ENCODE measurements around the gene PPFIA1. TPM values are rescaled to one million over a fixed set of nuclear protein-coding genes. Genes with fewer than 3 reads are reported as not detected.

PPFIA1 gene
- total and polyA plus RNA-seq, 2 experiments from 2014 or later = 36.0 to 39.6 TPM

- TF ChIP-seq EZH2 (IDR thresholded peaks at IDR 0.05; ENCODE audit: borderline replicate concordance) = no peak
- H3K4me2 ChIP-seq = no peak overlapping the region
These were observed 93.7 kb downstream of the PPFIA1 start for GRCh38 chr11:70364178-70364577.

GRCh38 chr11:70364745-70365543 is 94.5 kb downstream of the PPFIA1 start:
- H3K4me1 ChIP-seq (ENCODE audit: insufficient read depth) = no peaks in the 10 kb centered on the region
- no peak for TF ChIP-seq EZH2 (IDR thresholded peaks at IDR 0.05; ENCODE audit: borderline replicate concordance)
- TF ChIP-seq EZH2phosphoT487 (IDR thresholded peaks at IDR 0.05; ENCODE audit: low read depth, severe bottlenecking, unreplicated experiment) = no peak
- TF ChIP-seq, protein P1, sequence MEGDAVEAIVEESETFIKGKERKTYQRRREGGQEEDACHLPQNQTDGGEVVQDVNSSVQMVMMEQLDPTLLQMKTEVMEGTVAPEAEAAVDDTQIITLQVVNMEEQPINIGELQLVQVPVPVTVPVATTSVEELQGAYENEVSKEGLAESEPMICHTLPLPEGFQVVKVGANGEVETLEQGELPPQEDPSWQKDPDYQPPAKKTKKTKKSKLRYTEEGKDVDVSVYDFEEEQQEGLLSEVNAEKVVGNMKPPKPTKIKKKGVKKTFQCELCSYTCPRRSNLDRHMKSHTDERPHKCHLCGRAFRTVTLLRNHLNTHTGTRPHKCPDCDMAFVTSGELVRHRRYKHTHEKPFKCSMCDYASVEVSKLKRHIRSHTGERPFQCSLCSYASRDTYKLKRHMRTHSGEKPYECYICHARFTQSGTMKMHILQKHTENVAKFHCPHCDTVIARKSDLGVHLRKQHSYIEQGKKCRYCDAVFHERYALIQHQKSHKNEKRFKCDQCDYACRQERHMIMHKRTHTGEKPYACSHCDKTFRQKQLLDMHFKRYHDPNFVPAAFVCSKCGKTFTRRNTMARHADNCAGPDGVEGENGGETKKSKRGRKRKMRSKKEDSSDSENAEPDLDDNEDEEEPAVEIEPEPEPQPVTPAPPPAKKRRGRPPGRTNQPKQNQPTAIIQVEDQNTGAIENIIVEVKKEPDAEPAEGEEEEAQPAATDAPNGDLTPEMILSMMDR (IDR thresholded peaks at IDR 0.05; ENCODE audit: poor library complexity) = no peak
- DNase-seq (ENCODE audit: low spot score) = no peak
- no peak overlapping the region for H2AFZ ChIP-seq
- no peak overlapping the region for H3K4me3 ChIP-seq
- H4K20me1 ChIP-seq (ENCODE audit: insufficient read depth, poor library complexity, severe bottlenecking) = no peaks in the 10 kb centered on the region
- H3K79me2 ChIP-seq = no peaks in the 10 kb centered on the region
- H3K9me2 ChIP-seq (replicated peaks; ENCODE audit: insufficient read depth) = no peaks in the 10 kb centered on the region
- no peak overlapping the region for H3K4me2 ChIP-seq
- no peak overlapping the region for H3K27ac ChIP-seq
- WGBS (ENCODE audit: low lambda C conversion rate, missing lambda C conversion rate) = 96% methylated on average over 25 of the region's 25 CpGs
- no peaks in the 10 kb centered on the region for H3K27me3 ChIP-seq
- no peaks in the 10 kb centered on the region for H3K9me3 ChIP-seq (ENCODE audit: low read depth)
- no peaks in the 10 kb centered on the region for H3K36me3 ChIP-seq (replicated peaks; ENCODE audit: insufficient read depth, low read depth)

More at GRCh38 chr11:70364178-70364577, 93.7 kb downstream of the PPFIA1 start:
- Histone ChIP-seq H3K27ac (no peak overlapping the region), H3K4me3 (no peak overlapping the region), H2AFZ (no peak overlapping the region), H4K20me1 (ENCODE audit: insufficient read depth, poor library complexity, severe bottlenecking) (no peaks in the 10 kb centered on the region), H3K79me2 (no peaks in the 10 kb centered on the region), H3K36me3 (replicated peaks; ENCODE audit: insufficient read depth, low read depth) (no peaks in the 10 kb centered on the region), H3K9me2 (replicated peaks; ENCODE audit: insufficient read depth) (no peaks in the 10 kb centered on the region), H3K9me3 (ENCODE audit: low read depth) (no peaks in the 10 kb centered on the region), H3K27me3 (no peaks in the 10 kb centered on the region), H3K4me1 (ENCODE audit: insufficient read depth) (no peaks in the 10 kb centered on the region)
- 91% methylated on average over 2 of the region's 2 CpGs for WGBS (ENCODE audit: low lambda C conversion rate, missing lambda C conversion rate)
- DNase-seq (ENCODE audit: low spot score) = no peak

GRCh38 chr11:70365544-70365927 is 95.0 kb downstream of the PPFIA1 start:
- no peaks in the 10 kb centered on the region for H3K36me3 ChIP-seq (replicated peaks; ENCODE audit: insufficient read depth, low read depth)
- no peak for TF ChIP-seq EZH2phosphoT487 (IDR thresholded peaks at IDR 0.05; ENCODE audit: low read depth, severe bottlenecking, unreplicated experiment)
- no peak for TF ChIP-seq EZH2 (IDR thresholded peaks at IDR 0.05; ENCODE audit: borderline replicate concordance)
- TF ChIP-seq, protein P1 (IDR thresholded peaks at IDR 0.05; ENCODE audit: poor library complexity) = no peak

GRCh38 chr11:70367071-70367470 is 96.6 kb downstream of the PPFIA1 start:
- WGBS (ENCODE audit: low lambda C conversion rate, missing lambda C conversion rate) = 90% methylated on average over 8 of the region's 8 CpGs
- no peaks in the 10 kb centered on the region for H3K27me3 ChIP-seq
- no peaks in the 10 kb centered on the region for H3K4me1 ChIP-seq (ENCODE audit: insufficient read depth)
- H3K9me3 ChIP-seq (ENCODE audit: low read depth) = no peaks in the 10 kb centered on the region
- no peaks in the 10 kb centered on the region for H4K20me1 ChIP-seq (ENCODE audit: insufficient read depth, poor library complexity, severe bottlenecking)
- H3K4me2 ChIP-seq = no peak overlapping the region
- TF ChIP-seq EZH2 (IDR thresholded peaks at IDR 0.05; ENCODE audit: borderline replicate concordance) = no peak
- TF ChIP-seq, protein P1 (IDR thresholded peaks at IDR 0.05; ENCODE audit: poor library complexity) = no peak
- H3K36me3 ChIP-seq (replicated peaks; ENCODE audit: insufficient read depth, low read depth) = no peaks in the 10 kb centered on the region
- H3K4me3 ChIP-seq = no peak overlapping the region
- no peak overlapping the region for H3K27ac ChIP-seq
- H2AFZ ChIP-seq = no peak overlapping the region
- DNase-seq (ENCODE audit: low spot score) = no peak
- peaks cover 8% of the 10 kb centered on the region for H3K79me2 ChIP-seq
- H3K9me2 ChIP-seq (replicated peaks; ENCODE audit: insufficient read depth) = no peaks in the 10 kb centered on the region

More at GRCh38 chr11:70365544-70365927, 95.0 kb downstream of the PPFIA1 start:
- Histone ChIP-seq H3K4me3 (no peak overlapping the region), H3K27me3 (no peaks in the 10 kb centered on the region), H3K4me2 (no peak overlapping the region), H2AFZ (no peak overlapping the region), H4K20me1 (ENCODE audit: insufficient read depth, poor library complexity, severe bottlenecking) (no peaks in the 10 kb centered on the region), H3K4me1 (ENCODE audit: insufficient read depth) (no peaks in the 10 kb centered on the region), H3K9me3 (ENCODE audit: low read depth) (no peaks in the 10 kb centered on the region), H3K79me2 (peaks cover under 1% of the 10 kb centered on the region), H3K9me2 (replicated peaks; ENCODE audit: insufficient read depth) (no peaks in the 10 kb centered on the region), H3K27ac (no peak overlapping the region)
- no peak for DNase-seq (ENCODE audit: low spot score)
- 97% methylated on average over 3 of the region's 3 CpGs for WGBS (ENCODE audit: low lambda C conversion rate, missing lambda C conversion rate)

Measured in hepatocyte (in vitro differentiated cells).